Erythroblast (primary cell): Measurements from ENCODE around the gene C5orf46.

Experiments used
- GATA1 ChIP-seq: IDR thresholded peaks from 2 replicates; pipeline ENCODE4 v1.6.1; 2011; ENCODE audit warnings: low read depth, mild to moderate bottlenecking, control low read depth, low read length, moderate library complexity
- POLR2A ChIP-seq: IDR thresholded peaks from 2 replicates; pipeline ENCODE4 v1.6.1; 2011; ENCODE audit warnings: mild to moderate bottlenecking, low read length

- no peak for TF ChIP-seq POLR2A
- TF ChIP-seq GATA1, result no peak
Measured at GRCh38 chr5:147854331-147854730, 52.0 kb downstream of the C5orf46 start.
